DND-41 (cell line): ENCODE measurements around the gene SIGLEC6.

Experiments used
- EZH2 ChIP-seq: IDR thresholded peaks from 3 replicates; pipeline ENCODE4 v1.6.1; 2012; ENCODE audit warnings: borderline replicate concordance, low read depth, mild to moderate bottlenecking, moderate library complexity, low read length, inconsistent platforms; ENCODE audit not compliant: severe bottlenecking
- TF ChIP-seq, protein P1 (sequence below): IDR thresholded peaks from 2 replicates; pipeline ENCODE4 v1.5.1; 2012; ENCODE audit warnings: borderline replicate concordance, low read length, moderate library complexity, mild to moderate bottlenecking; ENCODE audit not compliant: poor library complexity, severe bottlenecking; ENCODE audit errors: extremely low read depth

DNA sequence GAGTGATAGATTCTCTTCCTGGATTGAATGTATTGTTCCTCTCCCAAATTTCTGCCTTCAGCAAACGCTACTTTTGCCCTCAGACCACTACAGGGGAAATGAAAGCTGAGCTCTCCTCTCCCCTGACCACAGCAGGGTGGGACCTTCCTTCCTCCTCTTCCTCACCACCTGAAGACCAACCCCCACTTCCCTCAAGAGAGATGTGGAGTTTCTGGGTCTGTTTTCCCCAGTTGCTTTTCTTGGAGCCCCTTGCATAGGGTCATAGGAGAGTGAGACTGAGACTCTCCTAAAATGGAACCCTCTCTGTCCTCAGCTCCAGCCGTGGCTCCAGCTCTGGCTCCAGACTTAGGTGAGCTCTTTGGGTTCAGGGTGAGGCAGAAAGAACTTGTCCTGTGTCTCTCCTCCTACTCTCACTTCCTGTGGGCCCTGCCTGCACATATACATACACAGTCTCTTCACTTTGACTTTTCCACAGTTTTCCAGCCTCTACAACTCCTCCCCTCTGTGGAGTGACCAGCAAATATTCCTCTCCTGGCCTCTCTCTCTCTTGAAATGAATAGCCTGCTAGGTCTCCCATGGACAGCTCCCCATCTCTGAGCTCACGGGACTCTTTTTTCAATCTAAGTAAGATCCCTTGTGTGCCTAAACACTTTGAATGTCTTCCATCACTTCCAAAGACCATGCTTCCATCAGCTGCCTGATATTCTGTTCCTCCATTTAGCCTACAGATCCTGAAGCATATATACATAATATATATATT, 20.4 kb upstream of the SIGLEC6 start:
- TF ChIP-seq, protein P1, sequence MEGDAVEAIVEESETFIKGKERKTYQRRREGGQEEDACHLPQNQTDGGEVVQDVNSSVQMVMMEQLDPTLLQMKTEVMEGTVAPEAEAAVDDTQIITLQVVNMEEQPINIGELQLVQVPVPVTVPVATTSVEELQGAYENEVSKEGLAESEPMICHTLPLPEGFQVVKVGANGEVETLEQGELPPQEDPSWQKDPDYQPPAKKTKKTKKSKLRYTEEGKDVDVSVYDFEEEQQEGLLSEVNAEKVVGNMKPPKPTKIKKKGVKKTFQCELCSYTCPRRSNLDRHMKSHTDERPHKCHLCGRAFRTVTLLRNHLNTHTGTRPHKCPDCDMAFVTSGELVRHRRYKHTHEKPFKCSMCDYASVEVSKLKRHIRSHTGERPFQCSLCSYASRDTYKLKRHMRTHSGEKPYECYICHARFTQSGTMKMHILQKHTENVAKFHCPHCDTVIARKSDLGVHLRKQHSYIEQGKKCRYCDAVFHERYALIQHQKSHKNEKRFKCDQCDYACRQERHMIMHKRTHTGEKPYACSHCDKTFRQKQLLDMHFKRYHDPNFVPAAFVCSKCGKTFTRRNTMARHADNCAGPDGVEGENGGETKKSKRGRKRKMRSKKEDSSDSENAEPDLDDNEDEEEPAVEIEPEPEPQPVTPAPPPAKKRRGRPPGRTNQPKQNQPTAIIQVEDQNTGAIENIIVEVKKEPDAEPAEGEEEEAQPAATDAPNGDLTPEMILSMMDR, result no peak
- TF ChIP-seq EZH2, result no peak
